Stimulated activated CD4-positive, alpha-beta T cell treated with anti-CD3 and anti-CD28 coated beads, TNF-alpha, amount 100 ng/mL, for 24 hours (primary cell): ENCODE data around the gene SORCS2.
"Not testable (repeated sequence)": the region's sequence is repeated elsewhere in the genome, so short reads cannot be mapped to it uniquely, and the experiment has no call there.

Source experiments
- DNase-seq, 3 experiments: peaks; one replicate each; pipeline ENCODE4 v3.0.0-alpha.2; 2020; ENCODE audit warnings: low read depth in 3 of 3

SORCS2 gene

GRCh38 chr4:7552466-7552865, 360.1 kb downstream of the SORCS2 start:
- no peak for DNase-seq

DNA sequence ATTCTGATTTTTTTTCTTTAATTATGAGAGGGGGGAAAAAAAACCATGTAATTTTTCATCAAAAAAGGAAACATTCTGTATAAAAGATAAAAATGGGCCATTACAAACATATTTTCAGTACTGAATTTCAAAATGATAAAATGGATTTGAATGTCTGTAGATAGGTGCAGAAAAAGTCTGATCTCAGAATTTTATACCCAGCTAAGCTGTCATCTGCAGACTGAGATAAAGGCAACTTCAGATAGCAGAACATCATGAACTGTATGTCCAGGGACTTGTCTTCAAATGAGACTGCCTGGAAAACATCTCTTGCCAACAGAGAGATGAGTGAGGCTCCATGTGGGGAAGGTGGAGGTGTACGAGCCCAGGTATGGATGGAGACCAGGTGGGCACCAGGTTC, 360.9 kb downstream of the SORCS2 start:
- no peak for DNase-seq

DNA sequence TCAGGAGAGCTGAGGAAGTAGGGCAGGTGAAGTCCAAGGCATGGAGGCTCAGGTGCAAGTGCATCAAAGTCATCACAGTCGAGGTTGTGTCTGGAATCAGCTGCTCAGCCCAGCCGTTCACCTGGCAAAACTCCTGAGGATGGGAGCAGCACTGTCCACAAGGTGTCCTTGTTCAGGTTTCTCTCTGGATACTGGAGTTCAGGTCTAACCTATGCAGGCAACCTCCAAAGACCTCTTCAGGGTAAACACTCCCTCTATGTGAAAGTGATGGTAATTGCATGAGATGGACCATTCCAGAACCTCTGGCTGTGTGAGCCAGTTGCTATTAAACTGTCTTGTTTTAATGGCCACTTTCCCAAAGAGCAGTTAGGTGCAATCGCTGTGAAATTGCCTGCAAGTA, 362.6 kb downstream of the SORCS2 start:
- no peak for DNase-seq

DNA sequence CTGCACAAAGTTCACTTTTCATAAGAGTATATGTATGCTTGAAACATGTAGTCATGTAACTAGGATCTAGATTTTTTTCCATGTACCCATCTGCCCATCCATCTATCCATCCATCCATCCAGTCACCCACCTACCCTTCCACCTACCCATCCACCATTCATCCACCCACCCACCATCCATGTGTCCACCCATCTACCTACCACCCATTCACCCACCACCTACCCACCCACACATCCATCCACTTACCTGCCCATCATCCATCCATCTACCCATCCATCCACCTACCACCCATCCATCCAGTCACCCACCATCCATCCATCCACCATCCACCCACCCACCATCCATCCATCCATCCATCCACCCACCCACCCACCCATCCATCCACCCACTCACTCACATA, 364.2 kb downstream of the SORCS2 start:
- DNase-seq, result no peak

- DNase-seq, result no peak
These were observed 365.1 kb downstream of the SORCS2 start for GRCh38 chr4:7557456-7557855.

GRCh38 chr4:7558436-7558835, 366.1 kb downstream of the SORCS2 start:
- DNase-seq, result no peak

DNA sequence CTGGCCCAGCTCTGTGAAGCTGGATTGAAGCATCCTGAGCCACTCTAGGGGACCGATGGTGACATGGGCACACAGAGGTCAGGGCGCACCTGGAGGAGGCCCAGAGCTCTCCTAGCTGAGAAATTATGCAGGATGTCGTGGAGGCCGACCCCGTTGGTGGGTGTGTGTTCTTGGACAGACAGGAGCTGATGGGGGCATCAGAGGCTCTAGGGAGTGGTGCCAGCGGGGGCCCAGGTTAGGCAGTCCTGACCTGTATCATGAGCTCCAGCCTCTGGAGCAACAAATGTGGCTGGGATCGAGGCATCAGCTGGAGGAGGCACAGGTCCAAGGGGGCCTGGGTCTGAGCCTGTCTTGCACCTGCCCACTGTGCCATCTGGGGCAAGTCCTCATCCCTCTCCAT, 367.0 kb downstream of the SORCS2 start:
- no peak for DNase-seq

GRCh38 chr4:7559741-7560395, 367.5 kb downstream of the SORCS2 start:
- no peak for DNase-seq

DNA sequence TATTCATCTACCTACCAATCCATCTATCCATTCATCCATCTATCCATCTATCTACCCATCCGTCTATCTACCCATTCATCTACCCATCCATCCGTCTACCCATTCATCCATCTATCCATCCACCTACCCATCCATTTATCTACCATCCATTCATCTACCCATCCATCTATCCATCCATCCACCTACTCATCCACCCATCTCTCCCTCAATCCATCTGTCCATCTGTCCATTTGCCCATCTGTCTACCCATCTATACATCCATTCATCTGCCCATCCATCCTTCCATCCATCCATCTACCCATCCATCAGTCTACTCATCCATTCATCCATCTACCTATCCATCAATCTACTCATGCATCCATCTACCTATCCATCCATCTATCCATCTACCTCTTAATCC, 369.2 kb downstream of the SORCS2 start:
- DNase-seq, result no peak

DNA sequence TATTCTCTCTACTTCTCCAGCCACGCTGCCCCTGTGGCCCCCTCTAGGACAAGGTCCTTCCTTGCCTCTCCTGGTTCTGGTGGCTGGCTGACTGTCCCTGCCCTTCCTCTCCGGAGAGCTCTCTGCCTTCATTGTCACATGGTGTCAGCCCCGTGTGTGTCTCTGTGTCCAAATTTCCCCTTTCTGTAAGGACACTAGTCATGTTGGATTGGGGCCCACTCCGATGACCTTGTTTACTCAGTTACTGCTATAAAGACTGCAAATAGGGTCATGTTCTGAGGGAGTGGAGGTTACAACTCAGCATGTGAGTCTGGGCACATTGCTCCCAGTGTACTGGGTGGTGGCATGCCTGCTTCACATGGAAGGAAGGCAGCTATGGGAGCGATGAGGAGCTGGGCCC, 371.9 kb downstream of the SORCS2 start:
- DNase-seq, result no peak

- no peak for DNase-seq
These were observed 373.1 kb downstream of the SORCS2 start for GRCh38 chr4:7565483-7565882.

DNA sequence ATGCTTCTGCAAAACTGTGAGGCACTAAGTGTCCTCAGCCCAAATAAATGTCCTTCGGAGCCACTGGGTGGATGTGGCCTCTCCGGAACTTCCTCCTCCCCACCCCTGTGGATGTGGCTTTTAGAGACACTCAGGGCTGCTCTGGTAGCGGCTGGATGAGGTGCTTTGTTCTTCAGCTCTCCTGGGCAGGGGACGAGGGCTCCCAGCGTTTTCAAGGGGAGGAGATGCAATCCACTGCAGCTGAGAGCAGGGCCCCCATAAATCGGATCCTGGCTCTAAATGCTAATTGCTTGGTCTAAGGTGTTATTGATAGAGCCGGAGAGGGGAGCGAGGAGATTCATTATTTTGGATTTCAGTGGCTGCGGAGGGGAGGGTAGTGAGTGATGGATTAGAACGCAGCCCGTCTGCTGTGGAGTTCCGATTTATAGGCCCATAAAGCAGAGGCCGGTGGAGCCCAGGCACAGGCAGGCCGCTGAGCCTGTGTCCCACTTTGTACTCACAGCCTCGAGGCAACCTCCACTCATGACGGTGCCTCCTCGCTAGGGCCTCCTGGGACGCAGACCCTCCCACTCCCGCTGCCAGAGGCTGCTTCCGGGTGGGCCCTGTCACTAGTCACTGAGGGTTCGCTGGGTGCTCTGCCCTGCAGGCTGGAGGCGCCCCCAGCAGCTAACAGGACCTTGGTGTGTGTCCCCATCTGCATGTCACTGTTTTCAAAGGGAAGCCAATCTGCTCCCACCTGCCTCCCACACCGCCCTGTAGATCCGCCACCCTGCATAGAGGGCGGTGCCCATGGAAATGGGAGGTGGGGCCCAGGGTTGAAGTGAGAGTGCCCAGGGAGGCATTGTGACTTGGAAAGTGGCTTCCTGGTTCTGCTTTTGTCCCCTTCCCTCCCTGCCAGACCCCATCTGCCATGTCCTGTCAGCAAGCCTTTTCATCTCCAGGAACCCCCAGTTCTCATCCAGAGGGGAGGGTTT, 377.8 kb downstream of the SORCS2 start:
- DNase-seq, result no peak

GRCh38 chr4:7571001-7571400, 378.7 kb downstream of the SORCS2 start:
- no peak for DNase-seq

DNA sequence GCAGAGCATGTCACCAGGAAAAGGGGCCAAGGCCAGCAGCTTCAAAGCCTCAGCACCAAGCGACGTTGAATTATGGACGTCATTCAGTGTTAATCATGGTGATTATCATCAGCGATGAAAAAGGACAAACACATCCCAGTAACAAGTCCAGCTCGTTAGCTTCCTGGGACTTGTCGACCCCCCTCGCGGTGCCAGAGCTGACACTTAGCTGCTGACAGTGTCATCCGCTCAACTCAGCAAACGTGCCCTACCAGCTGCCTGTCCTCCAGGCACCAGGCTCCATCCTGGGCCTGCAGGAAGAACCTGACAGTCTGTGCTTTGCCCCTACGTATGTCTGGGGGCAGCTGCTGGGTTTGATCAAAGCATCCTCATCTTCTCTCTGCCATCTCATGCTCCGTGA, 379.4 kb downstream of the SORCS2 start:
- no peak for DNase-seq

GRCh38 chr4:7572894-7573293, 380.6 kb downstream of the SORCS2 start:
- no peak for DNase-seq

DNA sequence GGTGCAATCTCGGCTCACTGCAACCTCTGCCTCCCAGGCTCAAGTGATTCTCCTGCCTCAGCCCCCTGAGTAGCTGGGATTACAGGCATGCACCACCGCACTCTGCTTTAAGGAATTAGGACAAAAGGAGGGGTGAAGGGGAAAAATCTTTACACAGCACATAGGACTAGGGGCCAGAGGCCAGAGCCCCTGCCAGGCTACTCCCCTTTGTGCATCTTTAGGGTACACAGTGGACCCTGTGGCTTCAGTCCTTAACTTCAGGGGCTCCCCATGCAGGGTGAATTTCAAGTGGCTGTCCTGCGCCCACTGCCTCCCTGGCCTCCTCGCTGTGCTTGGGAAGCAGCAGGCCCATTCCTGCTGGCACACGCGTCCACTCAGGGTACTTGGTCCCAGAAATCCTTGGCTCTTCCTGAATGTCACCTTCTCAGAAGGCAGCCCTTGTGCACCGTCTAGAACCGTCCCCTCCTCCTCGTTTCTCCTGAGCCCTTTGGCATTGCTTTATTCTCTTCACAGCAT, 381.3 kb downstream of the SORCS2 start:
- no peak for DNase-seq

- DNase-seq, result no peak
These were observed 382.1 kb downstream of the SORCS2 start for GRCh38 chr4:7574287-7575014.

DNA sequence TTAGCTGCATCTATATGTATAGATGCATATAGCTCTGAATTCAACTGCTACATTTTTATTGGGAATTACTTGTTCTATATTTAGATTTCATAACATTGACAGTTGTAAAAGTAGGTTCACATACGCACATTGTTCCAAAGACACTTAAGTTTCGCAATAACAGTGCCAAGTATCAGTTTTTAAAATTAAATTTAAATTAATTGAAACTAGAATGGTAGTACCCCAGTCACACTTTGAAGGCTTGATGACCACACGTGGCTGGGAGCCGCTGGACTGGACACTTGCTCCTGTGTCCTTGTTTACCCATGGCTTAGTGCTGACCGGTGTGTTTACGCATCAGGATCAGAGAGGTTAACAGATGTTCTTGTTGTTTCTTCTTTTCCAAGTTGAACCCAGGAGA, 383.1 kb downstream of the SORCS2 start:
- DNase-seq, result no peak

- not testable (repeated sequence) for DNase-seq
These were observed 385.2 kb downstream of the SORCS2 start for GRCh38 chr4:7577361-7578039.

GRCh38 chr4:7581477-7581876, 389.1 kb downstream of the SORCS2 start:
- no peak for DNase-seq

DNA sequence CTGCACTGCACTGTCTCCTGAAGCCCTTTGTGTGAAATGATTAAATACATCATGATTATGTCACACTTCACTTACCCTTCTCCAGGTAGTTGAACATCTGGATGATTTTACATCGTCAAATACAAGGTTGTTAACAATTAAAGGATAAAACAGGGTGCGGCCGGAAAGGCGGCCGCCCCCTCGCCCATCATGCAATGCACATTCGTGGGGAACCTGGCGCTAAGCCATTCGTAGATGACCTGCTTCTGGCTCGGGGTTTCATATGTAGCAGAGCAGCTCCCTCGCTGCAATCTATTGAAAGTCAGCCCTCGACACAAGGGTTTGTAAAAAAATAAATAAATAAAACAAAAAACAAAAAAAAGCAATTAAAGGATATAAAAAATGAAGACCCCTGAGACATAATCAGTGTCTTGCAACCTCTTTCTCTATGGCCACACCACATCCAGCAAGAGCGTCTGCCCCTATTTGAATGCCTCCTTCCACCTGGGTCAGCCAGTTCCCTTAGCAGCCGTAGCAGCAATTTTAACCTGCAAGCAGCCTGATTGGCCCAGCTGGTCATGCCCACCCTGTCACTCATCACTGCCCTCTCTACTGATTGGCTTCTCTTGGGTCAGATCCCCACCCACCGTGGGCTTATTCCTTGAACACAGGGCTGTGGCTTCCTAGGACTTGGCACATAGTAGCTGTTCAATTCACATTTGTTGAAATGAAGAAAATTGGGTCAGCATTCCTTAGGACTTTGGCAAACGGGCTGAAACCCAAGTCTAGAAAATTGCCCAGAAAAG, 390.2 kb downstream of the SORCS2 start:
- DNase-seq, result no peak
